ENCODE measurements around the gene PLA2G4F. TPM values are rescaled to one million over a fixed set of nuclear protein-coding genes. Genes with fewer than 3 reads are reported as not detected.

The PLA2G4F gene, protein sequence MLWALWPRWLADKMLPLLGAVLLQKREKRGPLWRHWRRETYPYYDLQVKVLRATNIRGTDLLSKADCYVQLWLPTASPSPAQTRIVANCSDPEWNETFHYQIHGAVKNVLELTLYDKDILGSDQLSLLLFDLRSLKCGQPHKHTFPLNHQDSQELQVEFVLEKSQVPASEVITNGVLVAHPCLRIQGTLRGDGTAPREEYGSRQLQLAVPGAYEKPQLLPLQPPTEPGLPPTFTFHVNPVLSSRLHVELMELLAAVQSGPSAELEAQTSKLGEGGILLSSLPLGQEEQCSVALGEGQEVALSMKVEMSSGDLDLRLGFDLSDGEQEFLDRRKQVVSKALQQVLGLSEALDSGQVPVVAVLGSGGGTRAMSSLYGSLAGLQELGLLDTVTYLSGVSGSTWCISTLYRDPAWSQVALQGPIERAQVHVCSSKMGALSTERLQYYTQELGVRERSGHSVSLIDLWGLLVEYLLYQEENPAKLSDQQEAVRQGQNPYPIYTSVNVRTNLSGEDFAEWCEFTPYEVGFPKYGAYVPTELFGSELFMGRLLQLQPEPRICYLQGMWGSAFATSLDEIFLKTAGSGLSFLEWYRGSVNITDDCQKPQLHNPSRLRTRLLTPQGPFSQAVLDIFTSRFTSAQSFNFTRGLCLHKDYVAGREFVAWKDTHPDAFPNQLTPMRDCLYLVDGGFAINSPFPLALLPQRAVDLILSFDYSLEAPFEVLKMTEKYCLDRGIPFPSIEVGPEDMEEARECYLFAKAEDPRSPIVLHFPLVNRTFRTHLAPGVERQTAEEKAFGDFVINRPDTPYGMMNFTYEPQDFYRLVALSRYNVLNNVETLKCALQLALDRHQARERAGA
- under 1 TPM in 3 of 5 donors, not detected in 2; 0.10 to 0.23 (median 0.16) TPM for total RNA-seq
- not detected for total RNA-seq (2013)
- total RNA-seq = 0 to 0.25 (median 0) reads per million in 29 experiments

DNA sequence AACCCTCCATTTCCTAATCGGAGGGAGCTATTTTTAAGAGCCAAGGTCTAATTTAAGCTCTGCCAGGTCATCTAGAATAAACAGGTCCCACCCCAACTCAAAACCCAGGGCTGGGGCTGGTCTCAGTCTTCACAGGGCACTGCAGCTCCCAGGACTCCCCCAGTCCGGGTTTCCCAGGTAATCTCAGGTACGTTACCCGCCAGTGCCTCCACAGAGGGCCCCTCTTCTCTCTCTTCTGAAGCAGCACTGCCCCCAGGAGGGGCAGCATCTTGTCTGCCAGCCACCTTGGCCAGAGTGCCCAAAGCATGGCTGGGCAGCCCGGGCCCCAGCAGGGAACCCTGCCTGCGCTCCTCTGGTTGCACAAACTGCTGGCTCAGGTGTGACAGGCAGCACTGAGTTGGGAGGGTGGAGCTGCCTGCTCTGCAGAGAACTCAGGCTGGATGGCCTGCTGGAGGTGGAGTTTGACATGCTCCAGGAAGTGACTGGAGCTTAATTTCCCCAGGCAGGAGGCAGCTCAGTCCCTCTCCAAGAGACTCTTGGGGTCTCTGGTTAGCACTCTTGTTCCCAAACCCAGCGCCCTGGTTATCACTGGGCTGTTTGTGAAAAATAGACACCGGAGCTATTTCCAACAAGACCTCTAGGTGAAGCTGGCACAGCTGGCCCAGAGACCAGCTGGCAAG is at the start of gene PLA2G4F:
TSS of gene PLA2G4F (minus strand) at position 394 of the 680 bp plus-strand sequence. CDS start at position 307, 87 bp downstream.
- 88% methylated on average over 6 of the region's 8 CpGs for WGBS (ENCODE audit: insufficient coverage)
- H3K9me3 ChIP-seq = no peaks in the 10 kb centered on the region
- no peak within 1 kb of the TSS for H3K4me3 ChIP-seq (ENCODE audit: control insufficient read depth in 1 of 2, extremely low read depth in 1 of 2, low read length in 1 of 2)
- H3K4me1 Mint-ChIP-seq = no peaks in the 10 kb centered on the region
- peak in 1 of 35 experiments; percentile 8 for DNase-seq
- no peaks in the 10 kb centered on the region for H3K27me3 Mint-ChIP-seq
- H3K36me3 Mint-ChIP-seq = peaks cover 16% of the 10 kb centered on the region
- H3K4me3 Mint-ChIP-seq = no peak within 1 kb of the TSS
- ChIA-PET POLR2A (no interaction called here), CTCF (no interaction called here)
- ATAC-seq (replicated peaks in 1 of 4) = no peak
- H3K27ac ChIP-seq (ENCODE audit: low read length) = no peak within 1 kb of the TSS
- H3K9me3 Mint-ChIP-seq = no peaks in the 10 kb centered on the region
- H3K36me3 ChIP-seq (ENCODE audit: control insufficient read depth in 2 of 2, extremely low read depth in 1 of 2, insufficient read depth in 1 of 2, low read length in 1 of 2) = peaks cover 11 to 24% of the 10 kb centered on the region in 2 donors
- no peak within 1 kb of the TSS for H3K27ac Mint-ChIP-seq
- H3K4me1 ChIP-seq (ENCODE audit: control insufficient read depth in 1 of 2, extremely low read depth in 1 of 2, insufficient read depth in 2 of 2, low read length in 2 of 2) = no peaks in the 10 kb centered on the region
- H3K27me3 ChIP-seq (replicated peaks in 1 of 2; ENCODE audit: control insufficient read depth in 2 of 2, extremely low read depth in 1 of 2, insufficient read depth in 2 of 2, low read length in 1 of 2) = no peaks in the 10 kb centered on the region

DNA sequence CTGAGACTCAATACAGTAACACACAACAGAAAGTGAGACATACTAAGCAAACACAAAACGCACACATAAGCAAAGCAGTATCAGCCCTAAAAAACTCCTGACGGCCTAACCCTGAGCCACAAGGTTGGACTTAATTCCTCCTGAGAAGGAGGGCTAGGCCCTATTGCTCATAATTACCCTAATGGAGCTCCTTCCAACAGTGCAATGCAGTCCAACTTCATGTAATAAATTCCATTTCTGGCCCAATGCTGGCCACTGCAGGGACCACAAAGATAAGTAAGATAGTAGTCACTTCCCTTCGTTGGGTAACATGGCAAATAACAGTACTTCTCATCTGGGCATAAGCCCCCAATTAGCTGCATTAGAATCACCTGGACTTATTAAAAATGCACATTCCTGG is 47.5 kb upstream of the PLA2G4F start:
- CTCF ChIA-PET = no interaction called here
- Histone ChIP-seq H3K9me3 (no peaks in the 10 kb centered on the region), H3K4me1 (ENCODE audit: control insufficient read depth in 1 of 2, extremely low read depth in 1 of 2, insufficient read depth in 2 of 2, low read length in 2 of 2) (peaks cover 12 to 22% of the 10 kb centered on the region in 2 experiments), H3K4me3 (ENCODE audit: control insufficient read depth in 1 of 2, extremely low read depth in 1 of 2, low read length in 1 of 2) (no peak overlapping the region), H3K36me3 (ENCODE audit: control insufficient read depth in 2 of 2, extremely low read depth in 1 of 2, insufficient read depth in 1 of 2, low read length in 1 of 2) (peaks cover 0 to 13% of the 10 kb centered on the region in 2 donors), H3K27me3 (replicated peaks in 1 of 2; ENCODE audit: control insufficient read depth in 2 of 2, extremely low read depth in 1 of 2, insufficient read depth in 2 of 2, low read length in 1 of 2) (no peaks in the 10 kb centered on the region), H3K27ac (ENCODE audit: low read length) (no peak overlapping the region)
- H3K4me3 Mint-ChIP-seq = no peak overlapping the region
- no peaks in the 10 kb centered on the region for H3K27me3 Mint-ChIP-seq
- no peaks in the 10 kb centered on the region for H3K9me3 Mint-ChIP-seq
- 100% methylated on average over 2 of the region's 3 CpGs for WGBS (ENCODE audit: insufficient coverage)
- H3K36me3 Mint-ChIP-seq = peaks cover 17% of the 10 kb centered on the region
- ATAC-seq (replicated peaks in 1 of 4) (no peak), DNase-seq (no peak)
- H3K27ac Mint-ChIP-seq = no peak overlapping the region
- POLR2A ChIA-PET = no interaction called here
- H3K4me1 Mint-ChIP-seq = peaks cover 62 to 72% (median 62%) of the 10 kb centered on the region in 3 donors

DNA sequence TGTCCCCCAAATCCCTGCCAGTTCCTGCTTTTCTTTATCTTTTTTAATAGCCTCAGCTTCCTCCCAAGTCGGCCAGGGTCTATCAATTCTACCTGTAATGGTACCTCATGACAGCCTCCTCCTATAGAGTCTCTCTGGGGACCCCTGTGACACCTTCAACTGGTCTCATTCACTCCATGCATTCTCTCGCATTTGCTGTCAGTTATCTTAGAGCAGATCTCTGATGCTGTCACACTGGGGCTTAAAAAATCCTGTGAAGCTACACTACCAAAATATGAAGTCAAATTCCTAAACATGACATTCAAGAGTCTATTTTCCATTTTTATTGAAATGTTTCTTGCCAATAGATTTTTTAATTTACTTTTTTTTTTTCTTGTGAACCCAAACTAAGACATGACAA is 46.2 kb upstream of the PLA2G4F start:
- CTCF ChIA-PET = no interaction called here
- 70% methylated on average over 2 of the region's 2 CpGs for WGBS (ENCODE audit: insufficient coverage)
- Histone ChIP-seq H3K27ac (ENCODE audit: low read length) (no peak overlapping the region), H3K4me3 (ENCODE audit: control insufficient read depth in 1 of 2, extremely low read depth in 1 of 2, low read length in 1 of 2) (no peak overlapping the region), H3K36me3 (ENCODE audit: control insufficient read depth in 2 of 2, extremely low read depth in 1 of 2, insufficient read depth in 1 of 2, low read length in 1 of 2) (peaks cover 0 to 23% of the 10 kb centered on the region in 2 donors), H3K27me3 (replicated peaks in 1 of 2; ENCODE audit: control insufficient read depth in 2 of 2, extremely low read depth in 1 of 2, insufficient read depth in 2 of 2, low read length in 1 of 2) (no peaks in the 10 kb centered on the region), H3K9me3 (no peaks in the 10 kb centered on the region), H3K4me1 (ENCODE audit: control insufficient read depth in 1 of 2, extremely low read depth in 1 of 2, insufficient read depth in 2 of 2, low read length in 2 of 2) (peaks cover 10 to 17% of the 10 kb centered on the region in 2 experiments)
- no peak for ATAC-seq (replicated peaks in 1 of 4)
- no peak overlapping the region for H3K4me3 Mint-ChIP-seq
- no peak overlapping the region for H3K27ac Mint-ChIP-seq
- POLR2A ChIA-PET = interaction anchor here in 1 of 2 donors (0.6 kb wide), 3 partner anchors 11 to 307 kb away, joined by 3 read pairs; no protein-coding TSS in a partner anchor
- DNase-seq = no peak
- H3K9me3 Mint-ChIP-seq = no peaks in the 10 kb centered on the region
- H3K36me3 Mint-ChIP-seq = peaks cover 24% of the 10 kb centered on the region
- H3K4me1 Mint-ChIP-seq = peaks cover 54 to 66% (median 56%) of the 10 kb centered on the region in 3 donors
- H3K27me3 Mint-ChIP-seq = no peaks in the 10 kb centered on the region

DNA sequence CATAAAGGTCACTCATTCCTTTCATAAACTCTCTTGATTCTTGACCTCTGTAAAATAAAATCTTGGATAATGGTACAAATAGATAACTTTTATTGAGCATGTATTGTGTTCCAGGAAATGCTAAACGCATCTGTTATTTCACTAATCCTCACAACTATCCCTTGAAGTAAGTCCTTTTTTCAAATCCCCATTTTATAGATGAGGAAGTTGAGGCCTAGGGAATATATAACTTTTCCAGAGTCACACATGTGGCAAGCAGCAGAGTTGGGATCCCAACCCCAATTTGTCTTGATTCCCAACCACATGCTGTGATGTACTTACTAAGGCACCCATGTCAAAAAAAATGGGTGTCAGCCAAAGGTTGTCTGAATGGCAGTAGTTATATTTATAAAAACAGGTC is 45.4 kb upstream of the PLA2G4F start:
- DNase-seq (no peak), ATAC-seq (replicated peaks in 1 of 4) (no peak)
- peaks cover 0 to 27% of the 10 kb centered on the region in 2 donors for H3K36me3 ChIP-seq (ENCODE audit: control insufficient read depth in 2 of 2, extremely low read depth in 1 of 2, insufficient read depth in 1 of 2, low read length in 1 of 2)
- Mint-ChIP-seq H3K27me3 (no peaks in the 10 kb centered on the region), H3K9me3 (no peaks in the 10 kb centered on the region), H3K4me1 (peaks cover 46 to 58% (median 47%) of the 10 kb centered on the region in 3 donors), H3K27ac (no peak overlapping the region), H3K36me3 (peaks cover 31% of the 10 kb centered on the region), H3K4me3 (no peak overlapping the region)
- H3K4me1 ChIP-seq (ENCODE audit: control insufficient read depth in 1 of 2, extremely low read depth in 1 of 2, insufficient read depth in 2 of 2, low read length in 2 of 2) = peaks cover 3 to 10% of the 10 kb centered on the region in 2 experiments
- H3K27me3 ChIP-seq (replicated peaks in 1 of 2; ENCODE audit: control insufficient read depth in 2 of 2, extremely low read depth in 1 of 2, insufficient read depth in 2 of 2, low read length in 1 of 2) = no peaks in the 10 kb centered on the region
- H3K9me3 ChIP-seq = no peaks in the 10 kb centered on the region
- CTCF ChIA-PET = no interaction called here
- no peak overlapping the region for H3K4me3 ChIP-seq (ENCODE audit: control insufficient read depth in 1 of 2, extremely low read depth in 1 of 2, low read length in 1 of 2)
- WGBS (ENCODE audit: insufficient coverage) = no CpG with 5 or more reads among the region's 1 CpG
- POLR2A ChIA-PET = no interaction called here
- no peak overlapping the region for H3K27ac ChIP-seq (ENCODE audit: low read length)

DNA sequence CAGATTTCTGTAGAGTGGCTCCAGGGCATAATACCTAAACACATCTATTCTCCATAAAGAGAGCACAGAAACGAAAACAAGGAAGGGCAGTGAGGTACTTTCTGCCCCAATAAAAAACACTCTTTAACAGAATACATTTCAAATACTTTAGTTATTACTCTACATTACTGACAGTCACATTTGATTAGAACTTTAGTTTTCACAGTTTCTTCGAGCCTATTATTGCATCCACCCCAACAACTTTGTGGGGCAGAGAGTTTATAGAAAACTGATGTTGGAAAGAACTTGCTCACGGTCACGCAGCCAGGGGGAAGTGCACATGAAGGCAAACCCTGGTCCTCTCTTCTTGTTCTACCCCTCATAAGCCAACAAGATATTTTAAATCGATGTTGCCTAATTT is 42.7 kb upstream of the PLA2G4F start:
- Mint-ChIP-seq H3K4me3 (no peak overlapping the region), H3K36me3 (peaks cover 49% of the 10 kb centered on the region), H3K4me1 (peaks cover 24 to 48% (median 34%) of the 10 kb centered on the region in 3 donors), H3K9me3 (no peaks in the 10 kb centered on the region), H3K27ac (no peak overlapping the region), H3K27me3 (no peaks in the 10 kb centered on the region)
- peaks cover 0 to 32% of the 10 kb centered on the region in 2 donors for H3K36me3 ChIP-seq (ENCODE audit: control insufficient read depth in 2 of 2, extremely low read depth in 1 of 2, insufficient read depth in 1 of 2, low read length in 1 of 2)
- DNase-seq (no peak), ATAC-seq (replicated peaks in 1 of 4) (no peak)
- POLR2A ChIA-PET = no interaction called here
- no peak overlapping the region for H3K4me3 ChIP-seq (ENCODE audit: control insufficient read depth in 1 of 2, extremely low read depth in 1 of 2, low read length in 1 of 2)
- no peaks in the 10 kb centered on the region for H3K27me3 ChIP-seq (replicated peaks in 1 of 2; ENCODE audit: control insufficient read depth in 2 of 2, extremely low read depth in 1 of 2, insufficient read depth in 2 of 2, low read length in 1 of 2)
- no CpG with 5 or more reads among the region's 5 CpGs for WGBS (ENCODE audit: insufficient coverage)
- no peaks in the 10 kb centered on the region for H3K9me3 ChIP-seq
- no peak overlapping the region for H3K27ac ChIP-seq (ENCODE audit: low read length)
- CTCF ChIA-PET = no interaction called here
- peaks cover 0 to 3% of the 10 kb centered on the region in 2 experiments for H3K4me1 ChIP-seq (ENCODE audit: control insufficient read depth in 1 of 2, extremely low read depth in 1 of 2, insufficient read depth in 2 of 2, low read length in 2 of 2)

DNA sequence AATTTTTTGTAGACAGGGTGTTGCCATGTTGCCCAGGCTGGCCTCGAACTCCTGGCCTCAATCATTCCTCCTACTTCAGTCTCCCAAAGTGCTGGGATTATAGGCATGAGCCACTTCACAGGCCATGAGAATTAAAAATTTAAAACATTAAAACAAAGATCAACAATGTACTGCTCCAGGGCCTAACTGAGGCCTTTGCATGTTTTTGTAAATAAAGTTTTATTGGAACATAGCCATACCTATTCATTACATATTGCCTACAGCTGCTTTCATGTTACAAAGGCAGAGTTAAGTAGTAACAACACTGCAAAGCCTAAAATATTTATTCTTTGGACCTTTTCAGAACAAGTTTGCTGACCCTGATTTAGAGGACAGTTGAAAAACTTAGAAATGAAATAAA is 42.1 kb upstream of the PLA2G4F start:
- 100% methylated on average over 1 of the region's 1 CpG for WGBS (ENCODE audit: insufficient coverage)
- peaks cover 49% of the 10 kb centered on the region for H3K36me3 Mint-ChIP-seq

More for the DNA sequence above, 42.1 kb upstream of the PLA2G4F start:
- peaks cover 0 to 32% of the 10 kb centered on the region in 2 donors for H3K36me3 ChIP-seq (ENCODE audit: control insufficient read depth in 2 of 2, extremely low read depth in 1 of 2, insufficient read depth in 1 of 2, low read length in 1 of 2)
- H3K27ac Mint-ChIP-seq = no peak overlapping the region
- no peak for ATAC-seq (replicated peaks in 1 of 4)
- no peak overlapping the region for H3K27ac ChIP-seq (ENCODE audit: low read length)
- no peaks in the 10 kb centered on the region for H3K9me3 Mint-ChIP-seq
- ChIA-PET CTCF (no interaction called here), POLR2A (no interaction called here)
- DNase-seq = no peak
- H3K4me1 Mint-ChIP-seq = peaks cover 29 to 45% (median 32%) of the 10 kb centered on the region in 3 donors
- no peak overlapping the region for H3K4me3 ChIP-seq (ENCODE audit: control insufficient read depth in 1 of 2, extremely low read depth in 1 of 2, low read length in 1 of 2)
- H3K27me3 Mint-ChIP-seq = no peaks in the 10 kb centered on the region
- no peaks in the 10 kb centered on the region for H3K9me3 ChIP-seq
- no peaks in the 10 kb centered on the region for H3K27me3 ChIP-seq (replicated peaks in 1 of 2; ENCODE audit: control insufficient read depth in 2 of 2, extremely low read depth in 1 of 2, insufficient read depth in 2 of 2, low read length in 1 of 2)
- no peak overlapping the region for H3K4me3 Mint-ChIP-seq
- H3K4me1 ChIP-seq (ENCODE audit: control insufficient read depth in 1 of 2, extremely low read depth in 1 of 2, insufficient read depth in 2 of 2, low read length in 2 of 2) = peaks cover 0 to 3% of the 10 kb centered on the region in 2 experiments
